Measurements from ENCODE around the gene RIOX2.
"Not testable (repeated sequence)": the region's sequence is repeated elsewhere in the genome, so short reads cannot be mapped to it uniquely, and the experiment has no call there.

The RIOX2 gene

GRCh38 chr3:97911459-97911858, 60.8 kb downstream of the RIOX2 start:
- H3K4me3 ChIP-seq (ENCODE audit: low read depth, low read length) = no peak overlapping the region
- no peak for TF ChIP-seq CTCF (IDR thresholded peaks at IDR 0.05; ENCODE audit: low read depth, low read length)

GRCh38 chr3:97910931-97911351, 61.3 kb downstream of the RIOX2 start:
- TF ChIP-seq CTCF (IDR thresholded peaks at IDR 0.05; ENCODE audit: low read depth, low read length) = no peak
- H3K4me3 ChIP-seq (ENCODE audit: low read depth, low read length) = no peak overlapping the region

DNA sequence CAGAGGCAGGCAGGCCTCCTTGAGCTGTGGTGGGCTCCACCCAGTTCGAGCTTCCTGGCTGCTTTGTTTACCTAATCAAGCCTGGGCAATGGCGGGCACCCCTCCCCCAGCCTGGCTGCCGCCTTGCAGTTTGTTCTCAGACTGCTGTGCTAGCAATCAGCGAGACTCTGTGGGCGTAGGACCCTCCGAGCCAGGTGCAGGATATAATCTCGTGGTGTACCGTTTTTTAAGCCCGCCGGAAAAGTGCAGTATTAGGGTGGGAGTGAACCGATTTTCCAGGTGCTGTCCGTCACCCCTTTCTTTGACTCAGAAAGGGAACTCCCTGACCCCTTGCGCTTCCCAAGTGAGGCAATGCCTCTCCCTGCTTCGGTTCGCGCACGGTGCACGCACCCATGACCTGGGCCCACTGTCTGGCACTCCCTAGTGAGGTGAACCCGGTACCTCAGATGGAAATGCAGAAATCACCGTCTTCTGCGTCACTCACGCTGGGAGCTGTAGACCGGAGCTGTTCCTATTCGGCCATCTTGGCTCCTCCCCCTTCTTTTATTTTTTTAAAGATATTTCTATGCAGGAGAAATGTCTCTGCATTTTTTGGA, 61.9 kb downstream of the RIOX2 start:
- not testable (repeated sequence) for H3K4me3 ChIP-seq (ENCODE audit: low read depth, low read length)

DNA sequence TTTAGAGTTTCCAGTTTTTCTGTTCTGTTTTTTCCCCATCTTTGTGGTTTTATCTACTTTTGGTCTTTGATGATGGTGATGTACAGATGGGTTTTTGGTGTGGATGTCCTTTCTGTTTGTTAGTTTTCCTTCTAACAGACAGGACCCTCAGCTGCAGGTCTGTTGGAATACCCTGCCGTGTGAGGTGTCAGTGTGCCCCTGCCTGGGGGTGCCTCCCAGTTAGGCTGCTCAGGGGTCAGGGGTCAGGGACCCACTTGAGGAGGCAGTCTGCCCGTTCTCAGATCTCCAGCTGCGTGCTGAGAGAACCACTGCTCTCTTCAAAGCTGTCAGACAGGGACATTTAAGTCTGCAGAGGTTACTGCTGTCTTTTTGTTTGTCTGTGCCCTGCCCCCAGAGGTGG, 62.4 kb downstream of the RIOX2 start:
- H3K4me3 ChIP-seq (ENCODE audit: low read depth, low read length) = not testable (repeated sequence)

DNA sequence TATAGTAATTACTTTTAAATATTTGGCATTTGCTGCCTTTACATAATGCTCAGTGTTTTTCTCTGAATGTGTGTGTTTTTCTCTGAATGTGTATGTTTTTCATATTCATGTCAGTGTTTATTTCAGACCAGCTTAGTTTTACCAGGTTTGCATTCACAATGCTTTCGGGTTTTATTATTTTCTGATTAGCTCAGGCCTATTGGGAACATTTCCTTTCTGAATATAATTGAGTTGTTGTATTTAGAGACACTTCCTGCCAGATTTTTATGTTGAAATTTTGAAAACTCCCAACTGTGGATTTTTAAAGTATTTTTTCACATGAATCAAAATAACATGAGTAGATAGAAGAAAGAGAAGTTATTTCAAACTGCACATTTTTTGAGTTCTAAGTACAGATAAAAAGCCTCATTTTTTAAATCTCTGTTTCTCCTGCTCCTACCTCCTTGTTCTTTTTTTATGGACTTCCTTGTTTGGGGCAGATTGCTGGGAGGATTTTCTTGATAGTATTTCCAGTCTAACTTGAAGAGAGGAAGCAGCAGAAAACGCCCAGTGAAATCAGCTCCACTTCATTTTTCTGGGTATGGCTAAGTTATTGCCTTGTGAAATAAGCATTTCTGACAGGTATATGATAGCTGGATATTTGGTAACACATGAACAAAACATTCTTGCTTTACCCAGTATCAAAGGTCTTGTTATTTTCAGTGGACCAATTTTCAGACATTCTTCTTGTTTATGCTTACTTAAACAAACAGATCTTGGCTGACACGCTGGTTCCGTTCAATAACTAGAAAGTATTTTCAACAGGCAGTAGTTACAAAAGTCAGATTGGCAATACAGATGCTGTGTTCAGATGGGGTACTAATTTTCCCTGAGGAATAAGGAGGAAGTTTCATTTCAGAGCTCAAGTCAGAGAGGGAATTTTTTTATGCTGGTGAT, 70.7 kb downstream of the RIOX2 start:
- TF ChIP-seq CTCF (IDR thresholded peaks at IDR 0.05; ENCODE audit: low read depth, low read length) = no peak
- H3K4me3 ChIP-seq (ENCODE audit: low read depth, low read length) = no peak overlapping the region

- no peak for TF ChIP-seq CTCF (IDR thresholded peaks at IDR 0.05; ENCODE audit: low read depth, low read length)
- no peak overlapping the region for H3K4me3 ChIP-seq (ENCODE audit: low read depth, low read length)
Measured at GRCh38 chr3:97899331-97899730, 72.9 kb downstream of the RIOX2 start.

- TF ChIP-seq CTCF (IDR thresholded peaks at IDR 0.05; ENCODE audit: low read depth, low read length) = no peak
- no peak overlapping the region for H3K4me3 ChIP-seq (ENCODE audit: low read depth, low read length)
Measured at GRCh38 chr3:97896547-97896946, 75.7 kb downstream of the RIOX2 start.

DNA sequence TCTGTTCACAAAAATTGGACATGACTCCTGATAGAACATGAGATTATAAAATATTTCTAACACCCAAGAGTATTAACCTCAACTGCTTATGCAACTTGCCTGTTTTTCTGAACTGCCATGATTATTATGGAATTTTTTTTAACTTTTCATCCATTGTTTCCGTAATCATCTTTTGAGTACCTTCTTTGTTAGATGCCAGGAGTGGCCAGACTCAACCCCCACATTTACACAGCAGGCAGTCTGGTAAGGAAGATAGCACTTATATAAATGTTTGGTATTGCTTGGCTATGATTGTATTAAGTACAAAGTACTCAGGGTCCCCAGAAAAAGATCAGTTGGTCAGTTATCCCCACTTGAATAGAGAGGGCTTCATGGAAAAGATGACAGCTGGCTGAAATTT, 76.1 kb downstream of the RIOX2 start:
- H3K4me3 ChIP-seq (ENCODE audit: low read depth, low read length) = no peak overlapping the region
- no peak for TF ChIP-seq CTCF (IDR thresholded peaks at IDR 0.05; ENCODE audit: low read depth, low read length)

Data from WI38 (cell line).